Lower leg skin (tissue), 3 donors: Measurements from ENCODE around the gene FAM221A.

Experiments
- CTCF ChIP-seq, 3 donors: fragments of 450-650 bp; IDR thresholded peaks; one replicate each; pipeline ENCODE4 v1.5.1; 2016; ENCODE audit warnings: antibody characterized with exemption in 3 of 3, mild to moderate bottlenecking in 3 of 3, moderate library complexity in 2 of 3
- POLR2A ChIP-seq, 2 donors: fragments of 450-650 bp; IDR thresholded peaks; one replicate each; pipeline ENCODE4 v1.6.1; 2016 to 2017; ENCODE audit warnings: antibody characterized with exemption in 2 of 2, mild to moderate bottlenecking in 1 of 2, moderate library complexity in 1 of 2

DNA sequence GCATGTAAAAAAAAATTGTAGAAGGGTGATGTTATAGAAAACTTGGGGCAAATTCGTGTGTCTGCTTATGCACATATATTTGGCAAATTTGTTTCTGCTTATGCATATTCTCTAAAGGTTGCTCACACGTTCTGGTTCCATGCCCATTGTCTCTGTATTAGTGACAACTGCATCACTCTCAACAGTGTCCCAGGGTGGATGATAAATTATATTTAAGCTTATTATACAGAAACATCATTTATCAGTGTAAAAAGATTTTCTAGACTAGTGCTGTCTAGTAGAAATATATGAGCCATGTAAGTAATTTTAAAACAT is 34.1 kb downstream of the FAM221A start:
- TF ChIP-seq CTCF (IDR thresholded peaks at IDR 0.05) (no peak), POLR2A (IDR thresholded peaks at IDR 0.05) (no peak)
